ENCODE measurements around the gene SH2D2A.

The SH2D2A gene

GRCh38 chr1:156776942-156777341 is 39.7 kb downstream of the SH2D2A start:
- Histone ChIP-seq H3K79me2 (ENCODE audit: insufficient read depth, low read length) (peaks cover 92% of the 10 kb centered on the region), H3K36me3 (ENCODE audit: low read length) (peaks cover 6% of the 10 kb centered on the region), H3F3A (ENCODE audit: insufficient read depth) (0 out of 2 replicates have a peak, but pooled peaks cover 5% of the 10 kb centered on the region), H2AFZ (ENCODE audit: low read depth, low read length, severe bottlenecking) (no peak overlapping the region), H3K9me3 (ENCODE audit: insufficient read depth, low read length) (no peaks in the 10 kb centered on the region), H3K4me3 (ENCODE audit: insufficient read depth, low read length, poor library complexity, severe bottlenecking) (no peak overlapping the region), H3K27ac (ENCODE audit: low read depth, low read length) (no peak overlapping the region), H3K27me3 (ENCODE audit: low read length) (no peaks in the 10 kb centered on the region), H3K9me2 (replicated peaks; ENCODE audit: insufficient read depth, low read length) (no peaks in the 10 kb centered on the region), H4K20me1 (ENCODE audit: low read depth, low read length) (peaks cover 8% of the 10 kb centered on the region; the same call in 1 of the 2 replicates), H3K4me2 (ENCODE audit: low read depth, low read length, poor library complexity, severe bottlenecking) (no peak overlapping the region), H3K9ac (ENCODE audit: low read length) (no peak overlapping the region)
- TF ChIP-seq EZH2phosphoT487 (conservative IDR thresholded peaks at IDR 0.05; ENCODE audit: low read length) (no peak), CTCF (IDR thresholded peaks at IDR 0.05; ENCODE audit: insufficient read depth, low read length, poor library complexity, severe bottlenecking) (no peak)

GRCh38 chr1:156775799-156776198 is 40.8 kb downstream of the SH2D2A start:
- Histone ChIP-seq H2AFZ (ENCODE audit: low read depth, low read length, severe bottlenecking) (no peak overlapping the region), H3K9me2 (replicated peaks; ENCODE audit: insufficient read depth, low read length) (no peaks in the 10 kb centered on the region), H3K36me3 (ENCODE audit: low read length) (peaks cover 6% of the 10 kb centered on the region; the same call in 1 of the 2 replicates), H3K27ac (ENCODE audit: low read depth, low read length) (no peak overlapping the region), H3K79me2 (ENCODE audit: insufficient read depth, low read length) (peaks cover 91% of the 10 kb centered on the region), H3K9me3 (ENCODE audit: insufficient read depth, low read length) (no peaks in the 10 kb centered on the region), H4K20me1 (ENCODE audit: low read depth, low read length) (peaks cover 8% of the 10 kb centered on the region; the same call in 1 of the 2 replicates), H3K27me3 (ENCODE audit: low read length) (no peaks in the 10 kb centered on the region), H3F3A (ENCODE audit: insufficient read depth) (0 out of 2 replicates have a peak, but pooled peaks cover 5% of the 10 kb centered on the region), H3K4me2 (ENCODE audit: low read depth, low read length, poor library complexity, severe bottlenecking) (no peak overlapping the region), H3K9ac (ENCODE audit: low read length) (no peak overlapping the region), H3K4me3 (ENCODE audit: insufficient read depth, low read length, poor library complexity, severe bottlenecking) (no peak overlapping the region)
- TF ChIP-seq EZH2phosphoT487 (conservative IDR thresholded peaks at IDR 0.05; ENCODE audit: low read length): no peak
- TF ChIP-seq CTCF (IDR thresholded peaks at IDR 0.05; ENCODE audit: insufficient read depth, low read length, poor library complexity, severe bottlenecking): no peak

- no peak overlapping the region for H3K4me3 ChIP-seq (ENCODE audit: insufficient read depth, low read length, poor library complexity, severe bottlenecking)
- H3K36me3 ChIP-seq (ENCODE audit: low read length): peaks cover 6% of the 10 kb centered on the region; the same call in 1 of the 2 replicates
- no peak overlapping the region for H3K9ac ChIP-seq (ENCODE audit: low read length)
- no peak overlapping the region for H2AFZ ChIP-seq (ENCODE audit: low read depth, low read length, severe bottlenecking)
- no peaks in the 10 kb centered on the region for H3K9me2 ChIP-seq (replicated peaks; ENCODE audit: insufficient read depth, low read length)
- H3F3A ChIP-seq (ENCODE audit: insufficient read depth): 0 out of 2 replicates have a peak, but pooled peaks cover 5% of the 10 kb centered on the region
- no peaks in the 10 kb centered on the region for H3K9me3 ChIP-seq (ENCODE audit: insufficient read depth, low read length)
- peaks cover 96% of the 10 kb centered on the region for H3K79me2 ChIP-seq (ENCODE audit: insufficient read depth, low read length)
- no peaks in the 10 kb centered on the region for H3K27me3 ChIP-seq (ENCODE audit: low read length)
- TF ChIP-seq CTCF (IDR thresholded peaks at IDR 0.05; ENCODE audit: insufficient read depth, low read length, poor library complexity, severe bottlenecking) (no peak), EZH2phosphoT487 (conservative IDR thresholded peaks at IDR 0.05; ENCODE audit: low read length) (no peak)
- H3K4me2 ChIP-seq (ENCODE audit: low read depth, low read length, poor library complexity, severe bottlenecking): no peak overlapping the region
- H4K20me1 ChIP-seq (ENCODE audit: low read depth, low read length): peaks cover 8% of the 10 kb centered on the region; the same call in 1 of the 2 replicates
- no peak overlapping the region for H3K27ac ChIP-seq (ENCODE audit: low read depth, low read length)
Observed at GRCh38 chr1:156773607-156774006, 43.0 kb downstream of the SH2D2A start.

Measured in SU-DHL-6 (cell line).